PFSK-1 (cell line): ENCODE measurements around the gene WIPF3.

Experiments
- FOXP2 ChIP-seq: optimal IDR thresholded peaks from 2 replicates; pipeline ENCODE3; 2011; ENCODE audit warnings: borderline replicate concordance, control low read depth, inconsistent platforms; ENCODE audit not compliant: insufficient read depth; ENCODE audit errors: extremely low read length, extremely low read depth
- POLR2AphosphoS5 ChIP-seq: IDR thresholded peaks from 2 replicates; pipeline ENCODE4 v1.6.1; 2012; ENCODE audit warnings: low read depth, mild to moderate bottlenecking, control low read depth, low read length, moderate library complexity
- SIN3A ChIP-seq: IDR thresholded peaks from 2 replicates; pipeline ENCODE4 v1.6.1; 2012; ENCODE audit warnings: mild to moderate bottlenecking, low read length, moderate library complexity, borderline replicate concordance; ENCODE audit not compliant: insufficient read depth
- TAF1 ChIP-seq: IDR thresholded peaks from 2 replicates; pipeline ENCODE4 v1.6.1; 2012; ENCODE audit warnings: low read length, control low read depth, borderline replicate concordance; ENCODE audit not compliant: insufficient read depth
- TF ChIP-seq, protein P1 (sequence below), 2 experiments: IDR thresholded peaks; 2 replicates each; pipeline versions ENCODE4 v1.6.1 to v1.8.0; 2011 to 2012; ENCODE audit warnings: low read depth in 2 of 2, low read length in 2 of 2, control low read depth in 1 of 2, inconsistent platforms in 1 of 2, mild to moderate bottlenecking in 1 of 2, moderate library complexity in 1 of 2; ENCODE audit not compliant: insufficient read depth in 1 of 2

Gene WIPF3

DNA sequence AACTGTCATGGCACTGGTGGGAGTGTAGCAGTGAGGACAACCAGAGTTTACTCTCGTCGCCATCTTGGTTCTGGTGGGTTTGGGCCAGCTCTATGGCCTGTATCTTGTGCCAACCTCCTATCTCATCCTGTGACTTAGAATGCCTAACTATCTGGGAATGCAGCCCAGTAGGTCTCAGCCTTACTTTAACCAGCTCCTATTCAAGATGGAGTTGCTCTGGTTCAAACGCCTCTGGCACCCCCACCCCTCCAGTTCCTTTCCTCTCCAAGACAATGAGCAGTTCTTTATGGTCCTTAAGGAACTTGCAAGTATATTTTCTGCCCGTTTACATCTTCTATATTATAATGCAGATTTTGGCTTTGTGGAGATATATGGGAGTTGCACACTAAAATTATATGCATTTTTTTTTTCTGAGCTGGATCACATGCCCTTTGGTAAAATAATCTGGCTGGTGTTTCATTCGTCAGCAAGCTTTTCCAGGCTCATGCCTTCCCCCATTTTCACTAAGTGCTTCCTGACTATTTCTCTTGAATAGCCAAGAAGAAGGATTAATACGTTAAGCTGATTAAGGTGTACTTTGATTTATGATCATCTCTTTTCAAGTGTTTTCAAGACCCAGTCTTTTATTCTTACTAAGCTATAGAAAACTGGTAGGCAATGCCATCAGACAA is 11.2 kb upstream of the WIPF3 start:
- TF ChIP-seq TAF1 (no peak), POLR2AphosphoS5 (no peak), FOXP2 (no peak), SIN3A (no peak)
- TF ChIP-seq, protein P1, sequence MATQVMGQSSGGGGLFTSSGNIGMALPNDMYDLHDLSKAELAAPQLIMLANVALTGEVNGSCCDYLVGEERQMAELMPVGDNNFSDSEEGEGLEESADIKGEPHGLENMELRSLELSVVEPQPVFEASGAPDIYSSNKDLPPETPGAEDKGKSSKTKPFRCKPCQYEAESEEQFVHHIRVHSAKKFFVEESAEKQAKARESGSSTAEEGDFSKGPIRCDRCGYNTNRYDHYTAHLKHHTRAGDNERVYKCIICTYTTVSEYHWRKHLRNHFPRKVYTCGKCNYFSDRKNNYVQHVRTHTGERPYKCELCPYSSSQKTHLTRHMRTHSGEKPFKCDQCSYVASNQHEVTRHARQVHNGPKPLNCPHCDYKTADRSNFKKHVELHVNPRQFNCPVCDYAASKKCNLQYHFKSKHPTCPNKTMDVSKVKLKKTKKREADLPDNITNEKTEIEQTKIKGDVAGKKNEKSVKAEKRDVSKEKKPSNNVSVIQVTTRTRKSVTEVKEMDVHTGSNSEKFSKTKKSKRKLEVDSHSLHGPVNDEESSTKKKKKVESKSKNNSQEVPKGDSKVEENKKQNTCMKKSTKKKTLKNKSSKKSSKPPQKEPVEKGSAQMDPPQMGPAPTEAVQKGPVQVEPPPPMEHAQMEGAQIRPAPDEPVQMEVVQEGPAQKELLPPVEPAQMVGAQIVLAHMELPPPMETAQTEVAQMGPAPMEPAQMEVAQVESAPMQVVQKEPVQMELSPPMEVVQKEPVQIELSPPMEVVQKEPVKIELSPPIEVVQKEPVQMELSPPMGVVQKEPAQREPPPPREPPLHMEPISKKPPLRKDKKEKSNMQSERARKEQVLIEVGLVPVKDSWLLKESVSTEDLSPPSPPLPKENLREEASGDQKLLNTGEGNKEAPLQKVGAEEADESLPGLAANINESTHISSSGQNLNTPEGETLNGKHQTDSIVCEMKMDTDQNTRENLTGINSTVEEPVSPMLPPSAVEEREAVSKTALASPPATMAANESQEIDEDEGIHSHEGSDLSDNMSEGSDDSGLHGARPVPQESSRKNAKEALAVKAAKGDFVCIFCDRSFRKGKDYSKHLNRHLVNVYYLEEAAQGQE (IDR thresholded peaks at IDR 0.05; ENCODE audit: insufficient read depth in 1 of 2, low read depth in 2 of 2, low read length in 2 of 2): no peak

DNA sequence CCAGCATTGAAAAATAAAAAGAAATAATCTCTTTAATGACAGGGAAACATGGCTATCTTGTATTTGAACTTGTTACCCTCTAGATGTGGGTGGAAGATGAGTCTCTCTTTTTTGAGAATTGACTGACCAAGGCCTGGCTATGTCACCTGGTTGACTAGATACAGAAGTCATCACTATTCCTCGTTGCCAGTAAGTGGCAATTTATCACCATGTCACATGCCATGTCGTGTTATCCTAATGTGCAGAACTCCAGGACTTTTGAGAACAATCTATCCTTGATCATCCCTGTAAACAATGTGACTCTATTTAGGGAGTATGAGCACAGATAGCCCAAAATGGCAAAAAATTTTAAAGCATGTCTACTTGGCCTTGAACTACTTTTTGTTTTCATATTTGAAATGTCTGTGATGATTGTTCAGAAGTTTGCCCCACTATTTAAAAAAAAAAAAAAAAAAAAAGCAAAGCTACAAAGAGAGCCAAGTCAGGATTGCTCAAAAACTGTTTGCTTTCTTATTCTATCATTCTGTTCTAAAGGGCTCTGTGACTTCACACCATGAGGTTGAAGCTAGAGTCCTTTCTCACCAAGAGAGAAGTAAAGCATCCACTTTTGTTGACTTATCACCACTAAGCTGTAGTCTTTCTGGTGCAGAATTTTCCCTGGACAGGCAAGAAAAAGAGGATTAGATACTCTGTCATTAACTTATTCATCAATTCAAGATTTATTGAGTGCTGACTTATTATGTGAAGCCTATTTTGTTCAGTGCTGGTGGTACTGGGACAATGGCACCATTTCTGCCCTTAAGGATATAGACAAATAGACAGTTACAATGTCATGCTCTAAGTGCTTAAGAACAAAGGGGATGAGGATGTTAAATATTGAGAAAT is 10.4 kb upstream of the WIPF3 start:
- TF ChIP-seq TAF1 (no peak), FOXP2 (no peak), POLR2AphosphoS5 (no peak), SIN3A (no peak)
- TF ChIP-seq, protein P1 (IDR thresholded peaks at IDR 0.05; ENCODE audit: insufficient read depth in 1 of 2, low read depth in 2 of 2, low read length in 2 of 2): no peak

DNA sequence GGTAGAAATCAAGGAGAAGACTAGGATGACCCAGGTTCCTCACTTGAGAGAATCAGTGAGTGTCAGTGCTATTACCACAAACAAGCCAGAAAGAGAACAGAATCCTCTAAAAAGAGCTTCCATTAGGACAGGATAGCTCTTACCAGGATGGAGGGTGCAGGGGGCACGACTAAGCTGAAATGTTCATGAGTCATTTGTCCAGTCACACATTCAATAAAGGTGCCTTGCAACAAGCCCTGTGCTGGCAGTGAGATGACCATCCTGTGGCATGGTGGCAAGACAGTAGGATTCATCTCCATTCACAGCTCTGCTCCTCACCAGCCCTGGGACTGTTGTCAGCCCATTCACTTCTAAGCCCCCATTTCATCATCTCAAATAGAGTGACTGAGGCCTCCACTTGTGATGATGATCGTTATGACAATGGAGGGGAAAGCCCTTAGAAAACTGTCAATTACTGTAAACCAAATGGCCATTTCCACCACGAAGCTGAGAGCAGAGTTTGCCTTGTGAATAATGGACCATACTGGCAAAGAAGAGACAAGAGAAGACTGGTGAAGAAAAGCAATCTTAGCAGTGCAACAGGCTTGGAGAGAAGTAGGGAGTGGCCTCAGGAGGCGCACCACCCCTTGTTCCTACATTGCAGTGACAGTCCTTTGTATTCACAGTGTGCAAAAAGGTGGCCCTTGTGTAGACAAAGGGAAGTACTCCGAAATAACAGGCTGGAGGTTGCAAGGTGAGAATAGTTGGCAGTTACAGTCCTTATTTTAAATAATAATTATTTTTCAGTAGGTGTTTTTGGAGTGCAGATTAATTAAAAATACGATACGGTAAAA is 9.0 kb upstream of the WIPF3 start:
- TF ChIP-seq SIN3A: no peak
- TF ChIP-seq, protein P1 (IDR thresholded peaks at IDR 0.05; ENCODE audit: insufficient read depth in 1 of 2, low read depth in 2 of 2, low read length in 2 of 2): no peak
- no peak for TF ChIP-seq FOXP2
- no peak for TF ChIP-seq POLR2AphosphoS5
- no peak for TF ChIP-seq TAF1

DNA sequence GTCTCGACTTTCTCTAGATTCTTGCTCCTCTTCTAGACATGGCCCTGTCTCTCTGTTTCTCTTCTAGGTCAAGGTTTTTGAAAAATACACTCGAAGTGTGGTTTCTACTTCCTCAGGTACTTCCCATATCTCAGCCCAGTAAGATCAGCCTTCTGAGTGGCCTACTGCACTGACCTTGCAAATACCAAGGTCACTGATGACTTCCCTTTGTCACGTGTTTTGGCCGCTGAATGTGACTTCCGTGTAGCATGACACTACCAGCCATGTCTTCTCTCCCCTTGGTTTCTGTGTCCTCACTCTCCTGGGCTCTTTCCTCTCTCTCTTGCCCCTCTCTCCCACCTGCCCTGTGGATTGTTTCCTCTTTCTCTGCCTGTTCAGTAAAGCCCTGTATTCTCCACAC is 7.9 kb upstream of the WIPF3 start:
- TF ChIP-seq POLR2AphosphoS5 (no peak), SIN3A (no peak), TAF1 (no peak), FOXP2 (no peak)
- TF ChIP-seq, protein P1 (IDR thresholded peaks at IDR 0.05; ENCODE audit: insufficient read depth in 1 of 2, low read depth in 2 of 2, low read length in 2 of 2): no peak
